Dermis microvascular lymphatic vessel endothelial cell (primary cell): ENCODE data around the gene TBR1. TPM values are rescaled to one million over a fixed set of nuclear protein-coding genes. Genes with fewer than 3 reads are reported as not detected.

Source experiments
- DNase-seq, 2 donors: peaks; one replicate each; pipeline versions ENCODE4 v3.0.0 to v3.0.0-alpha.2; 2010; ENCODE audit warnings: low read depth in 2 of 2
- total RNA-seq: library from RNA; depleted of rRNA; stranded (reverse); fragments of >200 nt; gene quantifications from 2 replicates; pipeline ENCODE4 v1.2.1, GENCODE V29; 2014

TBR1 gene
- total RNA-seq, 1 donor from 2014 or later = under 0.01 TPM

GRCh38 chr2:161426922-161427663 lies 11.0 kb downstream of the TBR1 start:
- DNase-seq = peak in 1 of 2 donors; percentile 35

GRCh38 chr2:161427664-161428587 lies 11.8 kb downstream of the TBR1 start:
- DNase-seq = no peak

- DNase-seq = no peak
Observed at GRCh38 chr2:161430386-161430785, 14.3 kb downstream of the TBR1 start.

- DNase-seq = no peak
Observed at GRCh38 chr2:161432107-161432506, 16.0 kb downstream of the TBR1 start.

GRCh38 chr2:161434118-161434517 lies 18.0 kb downstream of the TBR1 start:
- DNase-seq = no peak

GRCh38 chr2:161436411-161436810 lies 20.3 kb downstream of the TBR1 start:
- no peak for DNase-seq

- DNase-seq = no peak
Observed at GRCh38 chr2:161438598-161438997, 22.5 kb downstream of the TBR1 start.

- no peak for DNase-seq
Observed at GRCh38 chr2:161445097-161445496, 29.0 kb downstream of the TBR1 start.

GRCh38 chr2:161448431-161448830 lies 32.3 kb downstream of the TBR1 start:
- DNase-seq = no peak

- DNase-seq = no peak
Observed at GRCh38 chr2:161471631-161472030, 55.5 kb downstream of the TBR1 start.

GRCh38 chr2:161474920-161475319 lies 58.8 kb downstream of the TBR1 start:
- DNase-seq = no peak

Other genes with a start within 250 kb of the TBR1 start
- gene PSMD14, start 107.9 kb upstream of the TBR1 start, total RNA-seq = 57.8 and 79.3 TPM in 2 replicates
- gene SLC4A10, start 208.1 kb downstream of the TBR1 start, total RNA-seq = not detected in 2 replicates